HG03432 (cell line): ENCODE data around the gene CDRT4.

ENCODE experiments used
- ATAC-seq: cut with Tn5 transposase; IDR thresholded peaks from one replicate; pipeline ENCODE4 v1.9.1; 2021; ENCODE audit warnings: mild to moderate bottlenecking, moderate library complexity; ENCODE audit not compliant: unreplicated experiment

Gene CDRT4

GRCh38 chr17:15397620-15398019, 69.8 kb downstream of the CDRT4 start:
- ATAC-seq, result no peak

- no peak for ATAC-seq
Observed at GRCh38 chr17:15395091-15395490, 72.3 kb downstream of the CDRT4 start.

- ATAC-seq, result no peak
Observed at GRCh38 chr17:15393414-15393813, 74.0 kb downstream of the CDRT4 start.

- ATAC-seq, result no peak
Observed at GRCh38 chr17:15392326-15392741, 75.1 kb downstream of the CDRT4 start.

- no peak for ATAC-seq
Observed at GRCh38 chr17:15388356-15389041, 78.9 kb downstream of the CDRT4 start.

- no peak for ATAC-seq
Observed at GRCh38 chr17:15386083-15386482, 81.3 kb downstream of the CDRT4 start.
